Breast epithelium (tissue), 4 donors: Measurements from ENCODE around the gene GTF2I. TPM values are rescaled to one million over a fixed set of nuclear protein-coding genes. Genes with fewer than 3 reads are reported as not detected.
"Not testable (repeated sequence)": the region's sequence is repeated elsewhere in the genome, so short reads cannot be mapped to it uniquely, and the experiment has no call there.

ENCODE experiments used
- DNase-seq, 2 donors: peaks; one replicate each; pipeline ENCODE4 v3.0.0-alpha.2; 2019; ENCODE audit warnings: low spot score in 2 of 2
- H3K27ac ChIP-seq, 2 donors: fragments of 200-600 bp; sonication (generic) in 1 of 2; one replicate each; pipeline ENCODE4 v1.5.1; 2016 to 2019; ENCODE audit warnings: mild to moderate bottlenecking in 1 of 2
- H3K27me3 ChIP-seq, 2 donors: fragments of 200-600 bp; sonication (generic) in 1 of 2; one replicate each; pipeline versions ENCODE4 v1.5.1 to v1.6.0; 2017 to 2019; ENCODE audit warnings: control low read depth in 1 of 2, mild to moderate bottlenecking in 1 of 2
- H3K36me3 ChIP-seq: fragments of 200-600 bp; one replicate; pipeline ENCODE4 v1.5.1; 2019
- H3K4me1 ChIP-seq, 2 donors: fragments of 200-600 bp; sonication (generic); one replicate each; pipeline ENCODE4 v1.5.1; 2016 to 2019; ENCODE audit warnings: control low read depth in 1 of 2
- H3K4me3 ChIP-seq, 3 donors: fragments of 200-600 bp; sonication (generic); 1 replicate in 2 of 3; 2 replicates in 1 of 3; pipeline ENCODE4 v1.5.1; 2016 to 2019; ENCODE audit warnings: mild to moderate bottlenecking in 3 of 3, moderate library complexity in 2 of 3
- H3K9me3 ChIP-seq, 2 donors: fragments of 200-600 bp; sonication (generic) in 1 of 2; one replicate each; pipeline ENCODE4 v1.5.1; 2016 to 2019; ENCODE audit warnings: control low read depth in 1 of 2
- CTCF ChIP-seq, 3 donors: fragments of 450-650 bp; IDR thresholded peaks; one replicate each; pipeline ENCODE4 v1.5.1; 2016 to 2017; ENCODE audit warnings: antibody characterized with exemption in 3 of 3, mild to moderate bottlenecking in 3 of 3, moderate library complexity in 3 of 3
- POLR2A ChIP-seq: fragments of 450-650 bp; IDR thresholded peaks from one replicate; pipeline ENCODE4 v1.6.1; 2016; ENCODE audit warnings: antibody characterized with exemption, mild to moderate bottlenecking, moderate library complexity
- POLR2AphosphoS5 ChIP-seq, 3 donors: sonication (generic); formaldehyde crosslinking; IDR thresholded peaks; one replicate each; pipeline ENCODE4 v1.6.1; 2017; ENCODE audit warnings: antibody characterized with exemption in 3 of 3
- intact Hi-C: fragments of 100-400 bp; cut with DNase I; formaldehyde crosslinking; loops from one replicate; pipeline ENCODE4 v1.15.1; 2023; ENCODE audit warnings: low total_unique reads
- total RNA-seq, 3 donors: library from RNA; depleted of rRNA; stranded (reverse); fragments of >200 nt; gene quantifications; one replicate each; pipeline ENCODE4 v1.1.0, GENCODE V29; 2016

GTF2I gene
- total RNA-seq, 3 donors from 2014 or later: 133 to 241 (median 184) TPM

GRCh38 chr7:74722153-74722552 lies 64.6 kb downstream of the GTF2I start:
- H3K4me1 ChIP-seq: no peaks in the 10 kb centered on the region
- intact Hi-C loops: no loop called here
- no peaks in the 10 kb centered on the region for H3K27me3 ChIP-seq
- no peak overlapping the region for H3K4me3 ChIP-seq
- TF ChIP-seq POLR2AphosphoS5 (IDR thresholded peaks at IDR 0.05) (no peak), CTCF (IDR thresholded peaks at IDR 0.05) (no peak), POLR2A (no peak)
- H3K9me3 ChIP-seq: no peaks in the 10 kb centered on the region
- no peak overlapping the region for H3K27ac ChIP-seq
- peaks cover 6% of the 10 kb centered on the region for H3K36me3 ChIP-seq
- no peak for DNase-seq

- intact Hi-C loops: no loop called here
Measured at GRCh38 chr7:74725840-74726239, 68.3 kb downstream of the GTF2I start.

GRCh38 chr7:74726309-74727101 lies 69.0 kb downstream of the GTF2I start:
- Histone ChIP-seq H3K36me3 (peaks cover 6% of the 10 kb centered on the region), H3K4me3 (no peak overlapping the region), H3K27ac (no peak overlapping the region), H3K4me1 (no peaks in the 10 kb centered on the region), H3K9me3 (no peaks in the 10 kb centered on the region), H3K27me3 (no peaks in the 10 kb centered on the region)
- TF ChIP-seq CTCF (IDR thresholded peaks at IDR 0.05) (no peak), POLR2AphosphoS5 (IDR thresholded peaks at IDR 0.05) (no peak)
- intact Hi-C loops: no loop called here
- no peak for DNase-seq

More at GRCh38 chr7:74725840-74726239, 68.3 kb downstream of the GTF2I start:
- DNase-seq: no peak
- Histone ChIP-seq H3K36me3 (peaks cover 6% of the 10 kb centered on the region), H3K9me3 (no peaks in the 10 kb centered on the region), H3K27ac (no peak overlapping the region), H3K27me3 (no peaks in the 10 kb centered on the region), H3K4me3 (no peak overlapping the region), H3K4me1 (no peaks in the 10 kb centered on the region)
- no peak for TF ChIP-seq POLR2AphosphoS5 (IDR thresholded peaks at IDR 0.05)
- no peak for TF ChIP-seq CTCF (IDR thresholded peaks at IDR 0.05)
- no peak for TF ChIP-seq POLR2A

GRCh38 chr7:74728686-74729085 lies 71.2 kb downstream of the GTF2I start:
- intact Hi-C loops, H3K4me3 ChIP-seq, H3K36me3 ChIP-seq, H3K27ac ChIP-seq, H3K4me1 ChIP-seq, DNase-seq, H3K9me3 ChIP-seq, H3K27me3 ChIP-seq: not testable (repeated sequence)

DNA sequence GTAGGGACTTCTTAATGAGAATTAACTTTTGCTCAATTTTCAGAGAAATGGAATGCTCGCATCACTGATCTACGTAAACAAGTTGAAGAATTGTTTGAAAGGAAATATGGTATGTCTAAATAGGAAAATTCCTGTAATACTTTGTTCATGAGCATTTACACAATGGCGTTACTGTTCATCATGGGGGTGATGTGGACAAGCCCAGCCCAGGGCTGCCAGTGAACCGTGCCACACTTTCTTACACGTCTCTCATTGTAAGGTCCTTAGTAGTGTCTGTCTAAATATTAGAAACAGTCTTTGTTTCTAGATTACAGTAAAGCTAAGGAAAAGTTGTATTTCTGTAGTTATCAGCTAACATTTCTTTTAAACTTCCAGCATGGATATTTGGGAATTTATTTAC lies 72.7 kb downstream of the GTF2I start:
- H3K4me3 ChIP-seq, H3K27ac ChIP-seq, H3K4me1 ChIP-seq, H3K27me3 ChIP-seq, H3K36me3 ChIP-seq, intact Hi-C loops, H3K9me3 ChIP-seq, DNase-seq: not testable (repeated sequence)

DNA sequence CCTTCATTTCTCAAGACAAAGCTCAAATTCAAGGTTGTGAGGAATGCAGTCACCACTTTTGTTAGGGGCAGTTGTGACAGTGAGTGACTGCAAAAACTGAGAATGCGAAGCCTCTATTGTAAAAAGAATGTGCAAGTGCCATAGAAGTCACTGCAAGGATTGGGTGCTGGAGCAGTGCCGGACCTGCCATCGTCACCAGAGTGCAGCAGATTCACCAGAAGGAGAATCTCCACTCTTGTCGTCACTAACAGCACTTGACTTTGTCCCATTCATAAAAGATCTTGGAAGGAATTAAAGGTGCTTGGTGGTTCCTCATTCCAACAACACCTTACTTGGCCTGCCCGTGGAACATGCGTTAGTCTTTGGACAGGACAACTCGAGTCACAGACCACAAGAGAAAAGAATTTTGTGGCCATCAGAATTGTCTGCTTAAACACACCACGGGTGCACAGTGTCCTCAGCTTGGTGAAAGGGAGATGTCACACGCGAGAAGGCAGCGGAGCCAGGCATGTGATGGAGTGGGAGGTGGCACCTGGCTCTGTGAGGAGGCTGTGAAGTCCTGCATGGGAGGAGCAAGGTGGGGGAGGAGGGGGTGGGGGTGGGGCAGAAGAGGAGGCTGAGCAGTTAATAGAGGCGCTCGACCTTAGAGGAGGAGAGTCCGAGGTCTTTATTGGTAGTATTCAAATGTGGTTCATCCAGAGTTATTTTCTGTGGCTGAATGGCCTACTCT lies 82.6 kb downstream of the GTF2I start:
- H3K9me3 ChIP-seq, H3K27ac ChIP-seq, H3K36me3 ChIP-seq, DNase-seq, H3K27me3 ChIP-seq, H3K4me1 ChIP-seq, H3K4me3 ChIP-seq, intact Hi-C loops: not testable (repeated sequence)

GRCh38 chr7:74743936-74744557 lies 86.5 kb downstream of the GTF2I start:
- H3K4me1 ChIP-seq, H3K9me3 ChIP-seq, H3K36me3 ChIP-seq, DNase-seq, H3K27me3 ChIP-seq, intact Hi-C loops, H3K4me3 ChIP-seq, H3K27ac ChIP-seq: not testable (repeated sequence)

GRCh38 chr7:74753921-74754482 lies 96.5 kb downstream of the GTF2I start:
- H3K9me3 ChIP-seq, H3K4me1 ChIP-seq, H3K4me3 ChIP-seq, H3K27me3 ChIP-seq, H3K36me3 ChIP-seq, intact Hi-C loops, H3K27ac ChIP-seq, DNase-seq: not testable (repeated sequence)

GRCh38 chr7:74756673-74757072 lies 99.2 kb downstream of the GTF2I start:
- H3K4me1 ChIP-seq, DNase-seq, intact Hi-C loops, H3K27ac ChIP-seq, H3K4me3 ChIP-seq, H3K27me3 ChIP-seq, H3K36me3 ChIP-seq, H3K9me3 ChIP-seq: not testable (repeated sequence)
